D721Med (cell line): ENCODE data around the gene KRTAP4-7.
"Not testable (repeated sequence)": the region's sequence is repeated elsewhere in the genome, so short reads cannot be mapped to it uniquely, and the experiment has no call there.

Experiments used
- DNase-seq: peaks from one replicate; pipeline ENCODE4 v3.0.0; 2011; ENCODE audit warnings: low spot score; ENCODE audit not compliant: insufficient read length
- FAIRE-seq: peaks from 2 replicates; lab custom pipeline; 2011; peaks lifted over from hg19 to GRCh38; lab: Jason Lieb, UNC
- CTCF ChIP-seq: IDR thresholded peaks from 2 replicates; pipeline ENCODE4 v1.5.1; 2012; ENCODE audit warnings: mild to moderate bottlenecking, control low read depth; ENCODE audit not compliant: insufficient read depth; ENCODE audit errors: missing control alignments

The KRTAP4-7 gene

GRCh38 chr17:41084100-41084856 is at the start of gene KRTAP4-7:
Gene KRTAP4-7 (plus strand): TSS chr17:41084150. CDS start chr17:41084207, 57 bp downstream.
- not testable (repeated sequence) for FAIRE-seq, DNase-seq

- DNase-seq, FAIRE-seq: not testable (repeated sequence)
These were observed 49.5 kb upstream of the KRTAP4-7 start, which contains the start of gene KRTAP1-3 for GRCh38 chr17:41034346-41034935. Gene KRTAP1-3 (minus strand): TSS chr17:41034874. CDS start chr17:41034821, 53 bp downstream.

GRCh38 chr17:41037853-41038350 is 46.0 kb upstream of the KRTAP4-7 start:
- no peak for TF ChIP-seq CTCF
- no peak for FAIRE-seq

GRCh38 chr17:41040783-41041571 is 43.0 kb upstream of the KRTAP4-7 start, which contains the start of gene KRTAP1-1:
Gene KRTAP1-1 (minus strand): TSS chr17:41041450. CDS start chr17:41041397, 53 bp downstream.
- not testable (repeated sequence) for FAIRE-seq, DNase-seq

More at GRCh38 chr17:41037853-41038350, 46.0 kb upstream of the KRTAP4-7 start:
- DNase-seq: no peak

GRCh38 chr17:41042953-41043352 is 41.0 kb upstream of the KRTAP4-7 start:
- no peak for DNase-seq
- no peak for FAIRE-seq
- TF ChIP-seq CTCF: no peak

- DNase-seq, FAIRE-seq: not testable (repeated sequence)
These were observed 37.0 kb upstream of the KRTAP4-7 start, which contains the start of gene KRTAP2-1 for GRCh38 chr17:41046735-41047465. Gene KRTAP2-1 (minus strand): TSS chr17:41047316. CDS start chr17:41047267, 49 bp downstream.

- FAIRE-seq (no peak), DNase-seq (no peak)
- TF ChIP-seq CTCF: no peak
These were observed 35.5 kb upstream of the KRTAP4-7 start for GRCh38 chr17:41048441-41048840.

GRCh38 chr17:41049110-41049509 is 34.8 kb upstream of the KRTAP4-7 start:
- no peak for DNase-seq
- FAIRE-seq: no peak
- TF ChIP-seq CTCF: no peak
